Measurements from ENCODE around the gene MYLIP.

The MYLIP gene

GRCh38 chr6:16128759-16129622 is at the start of gene MYLIP:
Gene MYLIP (plus strand): TSS chr6:16129086. CDS start chr6:16129323, 237 bp downstream.
- peak; percentile 83 for DNase-seq (ENCODE audit: low spot score)

DNA sequence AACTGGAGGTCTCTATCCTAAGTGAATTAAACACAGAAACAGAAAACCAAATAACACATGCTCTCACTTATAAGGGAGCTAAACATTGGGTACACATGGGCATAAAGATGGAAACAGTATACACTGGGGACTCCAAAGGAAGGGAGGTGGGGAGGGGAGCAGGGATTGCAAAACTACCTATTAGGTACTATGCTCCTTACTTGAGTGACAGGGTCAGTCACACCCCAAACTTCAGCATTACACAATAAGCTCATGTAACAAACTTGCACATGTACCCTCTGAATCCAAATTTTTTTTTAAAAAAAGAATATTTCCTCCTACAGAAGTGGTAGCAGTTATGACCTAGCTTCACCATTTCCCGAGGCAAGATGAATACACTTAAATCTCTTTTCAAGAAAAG is 49.5 kb upstream of the MYLIP start:
- no peak for DNase-seq (ENCODE audit: low spot score)

DNA sequence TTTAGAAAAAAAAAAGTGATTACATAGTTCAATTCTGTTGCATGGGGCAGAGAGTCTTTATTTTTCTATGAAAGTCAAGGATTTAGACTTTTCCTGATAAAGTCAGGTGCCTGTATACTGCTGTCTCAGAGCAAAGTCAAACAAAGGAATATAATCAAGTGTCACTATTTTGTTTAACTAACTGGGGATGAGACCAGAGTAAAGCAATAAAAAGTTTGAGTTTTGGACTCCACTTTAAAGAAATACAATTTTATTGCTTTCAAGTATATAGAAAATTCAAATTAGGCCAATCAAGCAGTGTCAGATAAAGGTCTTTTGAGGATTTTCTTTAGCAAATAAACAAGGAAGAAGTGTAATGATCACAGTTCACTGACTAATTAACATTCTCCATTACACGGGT is 48.7 kb upstream of the MYLIP start:
- DNase-seq (ENCODE audit: low spot score), result no peak

GRCh38 chr6:16081326-16081725 is 47.6 kb upstream of the MYLIP start:
- DNase-seq (ENCODE audit: low spot score), result no peak

DNA sequence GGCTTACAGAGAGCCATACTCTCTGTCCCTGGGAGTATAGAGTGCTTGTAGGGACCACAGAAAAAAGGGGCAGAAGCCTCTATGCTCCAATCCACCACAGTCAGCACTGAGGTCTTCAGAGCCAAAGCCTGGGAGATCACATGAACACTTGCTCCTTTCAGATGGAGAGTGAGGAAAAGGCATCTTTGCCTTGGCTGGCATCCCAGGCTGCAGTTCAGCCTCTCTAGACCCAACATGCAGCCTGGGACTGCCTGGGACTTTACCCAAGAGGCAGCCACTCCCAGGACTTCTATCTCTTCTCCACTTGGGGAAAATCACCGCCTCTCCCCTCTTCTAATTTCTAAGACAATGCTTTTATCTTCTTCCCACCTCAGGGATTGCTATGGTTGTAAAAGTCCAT is 46.5 kb upstream of the MYLIP start:
- no peak for DNase-seq (ENCODE audit: low spot score)

DNA sequence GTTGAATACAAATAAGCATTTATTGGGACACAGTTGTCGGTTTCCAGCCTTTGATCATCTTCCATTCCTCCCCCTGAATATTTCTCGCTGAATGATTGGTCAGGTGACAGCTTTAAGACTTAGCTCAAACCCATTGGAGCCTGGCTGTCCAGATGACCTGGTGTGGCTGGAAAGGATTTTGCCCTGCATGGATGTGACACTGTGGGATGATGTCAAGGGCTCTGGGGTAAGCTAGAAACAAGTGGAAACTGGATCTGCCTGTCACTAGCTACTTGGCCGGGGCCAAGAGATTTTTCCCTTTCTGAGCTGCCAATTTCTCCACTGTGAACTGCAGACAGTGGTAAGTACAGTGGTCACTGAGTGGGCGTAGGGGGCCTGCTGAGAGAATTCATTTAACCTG is 41.9 kb upstream of the MYLIP start:
- no peak for DNase-seq (ENCODE audit: low spot score)

DNA sequence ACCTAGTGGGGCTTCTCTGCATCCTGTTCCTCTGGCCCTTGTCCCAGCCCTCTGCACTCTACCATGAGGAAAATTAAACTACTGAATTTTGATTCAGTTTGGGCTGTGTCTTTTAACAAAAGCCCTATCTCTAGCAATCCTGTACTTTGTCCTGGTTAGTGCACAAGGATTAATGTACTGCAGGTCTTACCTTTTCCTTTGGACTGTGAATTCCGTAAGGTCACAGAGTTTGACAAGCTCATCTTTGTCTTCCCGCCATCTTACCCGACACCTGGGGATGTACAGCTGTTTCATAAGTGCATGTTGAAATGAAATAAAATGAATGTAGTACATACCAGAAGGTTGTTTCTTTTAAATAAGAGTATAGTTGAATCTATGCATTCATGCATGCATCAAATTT is 41.5 kb upstream of the MYLIP start:
- DNase-seq (ENCODE audit: low spot score), result no peak

DNA sequence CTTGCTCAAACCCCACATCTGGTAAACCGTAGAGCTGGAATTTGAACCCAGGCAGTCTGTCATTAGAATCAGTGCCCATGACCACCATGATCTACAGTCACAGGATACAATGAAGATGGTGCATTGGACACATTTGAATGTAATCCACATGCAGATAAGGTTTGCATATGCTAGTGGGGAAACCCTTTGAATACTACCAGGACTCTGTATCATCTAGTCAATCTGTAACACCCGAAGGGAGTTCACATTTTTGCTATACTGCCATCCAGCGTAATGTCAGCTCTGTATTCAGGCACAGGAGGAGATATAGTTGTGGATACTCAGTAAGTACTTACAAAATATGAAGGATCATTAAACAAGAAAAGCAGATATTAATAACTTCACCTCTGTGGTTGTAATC is 40.5 kb upstream of the MYLIP start:
- DNase-seq (ENCODE audit: low spot score), result no peak

- no peak for DNase-seq (ENCODE audit: low spot score)
Observed at GRCh38 chr6:16089232-16090062, 39.4 kb upstream of the MYLIP start.

GRCh38 chr6:16090452-16090851 is 38.4 kb upstream of the MYLIP start:
- DNase-seq (ENCODE audit: low spot score), result no peak

GRCh38 chr6:16090920-16091319 is 38.0 kb upstream of the MYLIP start:
- DNase-seq (ENCODE audit: low spot score), result no peak

GRCh38 chr6:16092140-16092539 is 36.7 kb upstream of the MYLIP start:
- DNase-seq (ENCODE audit: low spot score), result no peak

- no peak for DNase-seq (ENCODE audit: low spot score)
Observed at GRCh38 chr6:16092990-16093389, 35.9 kb upstream of the MYLIP start.

DNA sequence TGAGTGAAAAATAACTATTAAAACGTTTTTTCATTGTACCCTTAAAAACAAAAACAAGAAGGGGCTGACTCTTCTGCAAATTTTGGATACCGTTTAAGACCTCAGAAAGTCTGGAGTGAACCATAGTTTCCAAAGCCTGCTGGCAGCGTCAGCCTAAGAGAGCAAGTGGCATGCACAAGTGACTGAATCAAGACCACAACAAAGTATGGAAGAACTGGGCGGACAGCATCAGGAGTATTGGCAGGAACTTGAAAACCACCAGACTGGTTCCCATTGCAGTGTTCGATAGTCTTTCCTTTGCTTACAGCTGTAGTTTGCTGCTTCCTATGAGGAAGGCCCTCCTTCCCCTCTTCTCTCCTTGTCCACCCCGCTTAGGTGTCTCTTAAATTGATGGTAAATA is 33.7 kb upstream of the MYLIP start:
- DNase-seq (ENCODE audit: low spot score), result no peak

GRCh38 chr6:16097382-16098171 is 31.3 kb upstream of the MYLIP start:
- no peak for DNase-seq (ENCODE audit: low spot score)

DNA sequence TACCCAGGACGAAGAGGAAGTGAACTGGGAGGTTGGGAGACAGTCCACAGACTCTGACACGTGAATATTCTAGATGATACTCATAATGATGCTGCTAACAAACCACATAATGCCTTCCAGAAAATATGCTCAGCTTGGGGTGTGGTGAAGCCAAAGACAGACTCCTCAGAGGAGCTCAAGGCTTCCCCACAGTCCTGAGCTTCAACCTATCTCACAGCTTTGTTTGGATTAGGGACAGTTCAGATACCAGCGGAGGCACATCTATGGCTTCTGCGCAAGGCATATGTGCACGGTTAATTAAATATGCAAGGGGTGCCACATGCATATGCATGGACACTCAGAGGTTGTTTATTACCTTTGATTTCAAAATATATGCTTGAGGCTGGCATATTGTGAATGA is 30.7 kb upstream of the MYLIP start:
- DNase-seq (ENCODE audit: low spot score), result no peak

DNA sequence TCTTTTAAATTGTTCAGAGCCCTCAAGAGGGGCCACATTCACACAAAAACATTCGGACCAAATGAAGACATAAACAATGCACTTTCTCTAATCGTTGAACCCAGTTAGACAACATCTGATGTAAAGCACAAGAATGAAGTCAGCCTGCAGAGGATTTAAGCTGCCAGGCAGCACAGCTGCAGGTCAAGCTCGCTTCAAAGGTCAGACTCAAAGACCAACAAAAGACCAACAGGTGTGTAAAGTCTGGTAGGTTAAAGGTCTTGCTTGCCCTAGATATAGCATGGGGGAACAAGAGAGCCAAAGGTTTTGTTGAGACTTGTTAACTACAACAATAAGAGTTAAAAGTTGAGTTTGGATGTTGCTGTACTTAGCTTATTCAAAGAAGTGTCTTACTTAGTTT is 26.7 kb upstream of the MYLIP start:
- DNase-seq (ENCODE audit: low spot score), result no peak

DNA sequence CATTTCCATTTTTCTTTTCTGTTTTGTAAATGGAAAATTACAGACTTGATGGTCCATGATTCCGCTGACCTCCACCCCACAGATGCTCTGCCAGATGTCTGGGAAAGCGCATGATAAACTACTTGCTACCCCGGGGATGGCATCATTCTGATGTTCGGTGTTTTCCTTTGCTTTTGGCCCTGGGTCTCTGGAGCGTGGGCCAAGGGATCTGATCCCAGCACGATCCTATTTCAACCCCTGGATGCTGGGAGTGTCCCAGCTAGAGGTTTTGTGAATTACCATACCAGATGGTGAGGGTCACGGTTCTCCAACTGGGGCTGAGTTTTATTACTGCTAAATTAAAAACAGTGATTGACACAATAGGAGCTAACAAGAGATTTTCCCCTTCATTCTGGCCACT is 25.2 kb upstream of the MYLIP start:
- DNase-seq (ENCODE audit: low spot score), result no peak

- DNase-seq (ENCODE audit: low spot score), result no peak
Observed at GRCh38 chr6:16104624-16105433, 24.1 kb upstream of the MYLIP start.

DNA sequence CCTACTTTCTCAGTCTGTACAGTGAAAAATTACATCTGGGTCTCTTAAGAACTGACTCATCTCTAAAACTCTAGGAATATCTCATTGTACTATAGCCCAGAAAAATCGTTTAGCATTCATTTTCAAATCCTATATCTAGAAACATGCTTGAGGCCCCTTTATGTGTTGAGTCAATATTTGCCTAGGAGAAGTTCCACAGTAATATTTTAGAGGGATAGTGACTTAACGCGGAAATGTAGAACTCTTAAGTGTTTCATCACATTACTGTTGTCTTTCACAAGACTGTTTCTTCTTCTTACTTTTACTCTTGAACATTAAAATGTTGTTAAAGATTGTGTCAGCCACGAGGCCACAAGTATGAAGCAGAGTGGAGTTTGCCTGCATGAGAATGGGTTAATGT is 23.0 kb upstream of the MYLIP start:
- no peak for DNase-seq (ENCODE audit: low spot score)

GRCh38 chr6:16106991-16107787 is 21.7 kb upstream of the MYLIP start:
- no peak for DNase-seq (ENCODE audit: low spot score)
